Keratinocyte (primary cell): Measurements from ENCODE around the gene TMEM38A. TPM values are rescaled to one million over a fixed set of nuclear protein-coding genes. Genes with fewer than 3 reads are reported as not detected.

ENCODE experiments used
- DNase-seq: peaks from one replicate; pipeline ENCODE4 v3.0.0-alpha.2; 2011; ENCODE audit warnings: low read depth, missing footprints, low spot score
- FAIRE-seq: peaks from 2 replicates; lab custom pipeline; 2011; peaks lifted over from hg19 to GRCh38; lab: Jason Lieb, UNC
- H2AFZ ChIP-seq: 2 replicates; pipeline ENCODE4 v1.6.0; 2012; ENCODE audit warnings: low read length, control low read depth, inconsistent platforms; ENCODE audit not compliant: control insufficient read depth
- H3K27ac ChIP-seq: 2 replicates; pipeline ENCODE4 v1.5.1; 2011; ENCODE audit warnings: low read length; ENCODE audit not compliant: control insufficient read depth, insufficient read depth
- H3K27me3 ChIP-seq: 3 replicates; pipeline ENCODE4 v1.6.0; 2011; ENCODE audit warnings: low read length; ENCODE audit not compliant: control insufficient read depth, insufficient read depth; ENCODE audit errors: extremely low read depth
- H3K36me3 ChIP-seq, 2 experiments: 2 replicates in 1 of 2; 3 replicates in 1 of 2; pipeline ENCODE4 v1.5.1; 2011; ENCODE audit warnings: low read length in 2 of 2, mild to moderate bottlenecking in 1 of 2; ENCODE audit not compliant: control insufficient read depth in 2 of 2, insufficient read depth in 2 of 2; ENCODE audit errors: extremely low read depth in 1 of 2
- H3K4me1 ChIP-seq: 3 replicates; pipeline ENCODE4 v1.5.1; 2011; ENCODE audit warnings: low read length; ENCODE audit not compliant: control insufficient read depth, insufficient read depth; ENCODE audit errors: extremely low read depth
- H3K4me2 ChIP-seq: 3 replicates; pipeline ENCODE4 v1.6.0; 2011; ENCODE audit warnings: low read depth, low read length; ENCODE audit not compliant: control insufficient read depth, insufficient read depth; ENCODE audit errors: extremely low read depth
- H3K4me3 ChIP-seq, 3 experiments: fragments of 200-600 bp in 1 of 3; sonication (generic) in 1 of 3; 2 replicates in 2 of 3; 3 replicates in 1 of 3; pipeline ENCODE4 v1.5.1; 2011 to 2016; ENCODE audit warnings: low read length in 3 of 3, mild to moderate bottlenecking in 3 of 3, control low read depth in 2 of 3, inconsistent platforms in 1 of 3, low read depth in 1 of 3, mixed read lengths in 1 of 3, mixed run types in 1 of 3, moderate library complexity in 1 of 3; ENCODE audit not compliant: control insufficient read depth in 2 of 3, insufficient read depth in 2 of 3; ENCODE audit errors: extremely low read depth in 1 of 3
- H3K79me2 ChIP-seq: 2 replicates; pipeline ENCODE4 v1.6.0; 2012; ENCODE audit warnings: low read length; ENCODE audit not compliant: control insufficient read depth, insufficient read depth
- H3K9ac ChIP-seq: 3 replicates; pipeline ENCODE4 v1.6.0; 2011; ENCODE audit warnings: low read length; ENCODE audit not compliant: control insufficient read depth, insufficient read depth; ENCODE audit errors: extremely low read depth
- H3K9me1 ChIP-seq: 3 replicates; pipeline ENCODE4 v1.6.0; 2011; ENCODE audit warnings: low read length; ENCODE audit not compliant: control insufficient read depth, insufficient read depth; ENCODE audit errors: extremely low read depth
- H3K9me3 ChIP-seq: 2 replicates; pipeline ENCODE4 v1.5.1; 2012; ENCODE audit warnings: low read depth, low read length; ENCODE audit not compliant: control insufficient read depth
- H4K20me1 ChIP-seq: 3 replicates; pipeline ENCODE4 v1.6.0; 2011; ENCODE audit warnings: low read length; ENCODE audit not compliant: control insufficient read depth, insufficient read depth; ENCODE audit errors: extremely low read depth
- EZH2 ChIP-seq: IDR thresholded peaks from one replicate; pipeline ENCODE4 v1.6.1; 2012; ENCODE audit warnings: inconsistent platforms, mild to moderate bottlenecking, low read length, moderate library complexity
- dilution Hi-C: fragments of 300-500 bp; cut with MboI; formaldehyde crosslinking; loops from one replicate; pipeline ENCODE4 v1.7.0; 2020; ENCODE audit warnings: low sequenced_read_pairs; ENCODE audit not compliant: extremely low pct_ligation_motif_present
- polyA plus RNA-seq, 5 experiments: library from polyadenylated mRNA; depleted of rRNA in 3 of 5; stranded (reverse) in 3 of 5; stranded (forward) in 1 of 5; unstranded in 1 of 5; fragments of >200 nt; gene quantifications; 1 replicate in 1 of 5; 2 replicates in 3 of 5; 3 replicates in 1 of 5; pipeline versions ENCODE4 v1.2.1 to v1.2.3, GENCODE V29; 2011 to 2012; ENCODE audit warnings: missing spikeins in 2 of 5, low read depth in 1 of 5, low replicate concordance in 1 of 5
- TF ChIP-seq, protein P1 (sequence below), 3 experiments: IDR thresholded peaks in 1 of 3; conservative IDR thresholded peaks in 1 of 3; optimal IDR thresholded peaks in 1 of 3; 2 replicates in 2 of 3; 3 replicates in 1 of 3; pipeline versions ENCODE3 to v1.5.1; 2011; ENCODE audit warnings: low read length in 3 of 3, mild to moderate bottlenecking in 3 of 3, moderate library complexity in 2 of 3, control low read depth in 1 of 3, inconsistent platforms in 1 of 3; ENCODE audit not compliant: insufficient read depth in 2 of 3; ENCODE audit errors: extremely low read depth in 1 of 3

Gene TMEM38A
- polyA plus RNA-seq, 1 donor (not counting 4 experiments of a cell fraction or from before 2014, with no cell fraction given), result 2.5 TPM

DNA sequence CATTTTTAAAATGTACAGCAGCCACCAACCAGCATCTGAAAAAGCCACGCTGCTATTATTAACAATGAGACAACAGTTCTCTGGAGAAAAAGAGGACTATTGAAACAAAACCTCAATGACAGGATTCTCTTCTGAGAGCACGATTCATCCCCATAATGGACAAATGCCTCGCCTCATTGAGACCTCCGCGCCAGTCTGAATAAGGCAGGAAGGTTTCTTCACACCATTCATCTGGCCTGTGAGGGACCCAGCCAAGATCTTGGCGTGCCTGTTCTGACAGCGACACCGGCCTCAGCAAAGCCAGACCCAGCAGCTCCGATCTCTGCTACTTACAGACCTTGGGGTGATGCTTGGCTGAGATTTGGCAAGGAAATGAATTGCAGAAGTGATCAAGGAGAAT lies 15.8 kb upstream of the TMEM38A start:
- no peaks in the 10 kb centered on the region for H4K20me1 ChIP-seq

DNA sequence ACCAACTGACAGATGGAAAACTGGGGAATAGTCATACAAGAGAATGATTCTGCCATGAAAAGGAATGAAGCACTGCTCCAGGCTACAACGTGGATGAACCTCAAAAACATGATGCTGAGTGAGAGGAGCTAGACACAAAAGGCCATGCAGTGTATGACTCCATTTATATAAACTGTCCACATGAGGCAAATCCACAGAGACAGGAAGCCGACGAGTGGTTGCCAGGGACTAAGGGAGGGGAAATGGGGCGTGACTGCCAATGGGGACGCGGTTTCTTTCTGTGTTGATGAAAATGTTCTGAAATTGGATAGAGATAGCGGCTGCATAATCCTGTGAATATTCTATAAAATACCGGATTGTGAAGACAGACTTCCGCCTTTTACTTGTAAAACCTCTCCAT lies 11.2 kb upstream of the TMEM38A start:
- no peaks in the 10 kb centered on the region for H3K9me3 ChIP-seq
- no peak overlapping the region for H3K4me2 ChIP-seq
- H3K27ac ChIP-seq, result no peak overlapping the region
- H3K9me1 ChIP-seq, result no peaks in the 10 kb centered on the region
- dilution Hi-C loops, result no loop called here
- FAIRE-seq (no peak), DNase-seq (no peak)
- H3K79me2 ChIP-seq, result peaks cover 24% of the 10 kb centered on the region
- no peak overlapping the region for H3K4me3 ChIP-seq
- H3K4me1 ChIP-seq, result no peaks in the 10 kb centered on the region
- H2AFZ ChIP-seq, result no peak overlapping the region
- TF ChIP-seq, protein P1, sequence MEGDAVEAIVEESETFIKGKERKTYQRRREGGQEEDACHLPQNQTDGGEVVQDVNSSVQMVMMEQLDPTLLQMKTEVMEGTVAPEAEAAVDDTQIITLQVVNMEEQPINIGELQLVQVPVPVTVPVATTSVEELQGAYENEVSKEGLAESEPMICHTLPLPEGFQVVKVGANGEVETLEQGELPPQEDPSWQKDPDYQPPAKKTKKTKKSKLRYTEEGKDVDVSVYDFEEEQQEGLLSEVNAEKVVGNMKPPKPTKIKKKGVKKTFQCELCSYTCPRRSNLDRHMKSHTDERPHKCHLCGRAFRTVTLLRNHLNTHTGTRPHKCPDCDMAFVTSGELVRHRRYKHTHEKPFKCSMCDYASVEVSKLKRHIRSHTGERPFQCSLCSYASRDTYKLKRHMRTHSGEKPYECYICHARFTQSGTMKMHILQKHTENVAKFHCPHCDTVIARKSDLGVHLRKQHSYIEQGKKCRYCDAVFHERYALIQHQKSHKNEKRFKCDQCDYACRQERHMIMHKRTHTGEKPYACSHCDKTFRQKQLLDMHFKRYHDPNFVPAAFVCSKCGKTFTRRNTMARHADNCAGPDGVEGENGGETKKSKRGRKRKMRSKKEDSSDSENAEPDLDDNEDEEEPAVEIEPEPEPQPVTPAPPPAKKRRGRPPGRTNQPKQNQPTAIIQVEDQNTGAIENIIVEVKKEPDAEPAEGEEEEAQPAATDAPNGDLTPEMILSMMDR (optimal IDR thresholded peaks at IDR 0.05 in 1 of 3, IDR thresholded peaks at IDR 0.05 in 1 of 3, conservative IDR thresholded peaks at IDR 0.05 in 1 of 3; ENCODE audit: extremely low read depth in 1 of 3, insufficient read depth in 2 of 3, low read length in 3 of 3), result no peak
- no peak for TF ChIP-seq EZH2
- H4K20me1 ChIP-seq, result no peaks in the 10 kb centered on the region
- H3K36me3 ChIP-seq, result peaks cover 34 to 58% of the 10 kb centered on the region in 2 experiments
- no peaks in the 10 kb centered on the region for H3K27me3 ChIP-seq
- no peak overlapping the region for H3K9ac ChIP-seq

More for the DNA sequence above, 15.8 kb upstream of the TMEM38A start:
- Histone ChIP-seq H3K27me3 (no peaks in the 10 kb centered on the region), H3K36me3 (peaks cover 23 to 46% of the 10 kb centered on the region in 2 experiments), H3K9me3 (no peaks in the 10 kb centered on the region), H3K4me2 (no peak overlapping the region), H2AFZ (no peak overlapping the region), H3K27ac (no peak overlapping the region), H3K4me1 (no peaks in the 10 kb centered on the region), H3K79me2 (peaks cover 38% of the 10 kb centered on the region), H3K4me3 (no peak overlapping the region), H3K9me1 (no peaks in the 10 kb centered on the region), H3K9ac (no peak overlapping the region)
- dilution Hi-C loops, result no loop called here
- TF ChIP-seq, protein P1 (optimal IDR thresholded peaks at IDR 0.05 in 1 of 3, IDR thresholded peaks at IDR 0.05 in 1 of 3, conservative IDR thresholded peaks at IDR 0.05 in 1 of 3; ENCODE audit: extremely low read depth in 1 of 3, insufficient read depth in 2 of 3, low read length in 3 of 3), result no peak
- TF ChIP-seq EZH2, result no peak
- no peak for FAIRE-seq
- DNase-seq, result no peak
